Body of pancreas (tissue), 4 donors: ENCODE measurements around the gene EPHB2. TPM values are rescaled to one million over a fixed set of nuclear protein-coding genes. Genes with fewer than 3 reads are reported as not detected.

Source experiments
- ATAC-seq: fragments of 150-250 bp; one replicate; pipeline ENCODE4 v1.9.1; 2016
- DNase-seq, 4 donors: peaks; one replicate each; pipeline ENCODE4 v3.0.0-alpha.2; 2019
- H3K27ac ChIP-seq, 4 donors: fragments of 200-600 bp; sonication (generic); 1 replicate in 3 of 4; 2 replicates in 1 of 4; pipeline versions ENCODE4 v1.5.1 to v1.6.1; 2016 to 2019; ENCODE audit warnings: mild to moderate bottlenecking in 1 of 4, mixed read lengths in 1 of 4, moderate library complexity in 1 of 4
- H3K27me3 ChIP-seq, 2 donors: fragments of 200-600 bp; sonication (generic); one replicate each; pipeline ENCODE4 v1.6.0; 2016; ENCODE audit warnings: mild to moderate bottlenecking in 1 of 2
- H3K36me3 ChIP-seq, 2 donors: fragments of 200-600 bp; sonication (generic); replicated peaks in 1 of 2; 2 replicates each; pipeline ENCODE4 v1.5.1; 2016; ENCODE audit warnings: low read depth in 2 of 2; ENCODE audit not compliant: insufficient read depth in 1 of 2
- H3K4me1 ChIP-seq: fragments of 200-600 bp; sonication (generic); one replicate; pipeline ENCODE4 v1.6.0; 2016
- H3K4me3 ChIP-seq, 2 donors: fragments of 200-600 bp; sonication (generic); 1 replicate in 1 of 2; 2 replicates in 1 of 2; pipeline ENCODE4 v1.5.1; 2016 to 2019
- H3K9me3 ChIP-seq, 3 donors: fragments of 200-600 bp; sonication (generic); 1 replicate in 2 of 3; 2 replicates in 1 of 3; pipeline ENCODE4 v1.5.1; 2016
- POLR2A ChIP-seq, 3 donors: fragments of 450-650 bp; IDR thresholded peaks; one replicate each; pipeline ENCODE4 v1.6.1; 2016; ENCODE audit warnings: antibody characterized with exemption in 3 of 3, mild to moderate bottlenecking in 2 of 3
- WGBS, 2 donors: methylation state at CpG; one replicate each; pipeline ENCODE4 v1.1.5; 2017; 5-methylcytosine and 5-hydroxymethylcytosine counted together
- intact Hi-C: fragments of 100-400 bp; cut with DNase I; formaldehyde crosslinking; loops from one replicate; pipeline ENCODE4 v1.15.1; 2023
- total RNA-seq, 2 donors: library from RNA; depleted of rRNA; stranded (reverse); fragments of >200 nt; gene quantifications; one replicate each; pipeline ENCODE4 v1.1.0, GENCODE V29; 2016
- TF ChIP-seq, protein P1 (sequence below), 7 experiments: fragments of 450-650 bp in 4 of 7; fragments of 200-600 bp in 3 of 7; sonication (generic) in 3 of 7; IDR thresholded peaks; one replicate each; pipeline ENCODE4 v1.5.1; 2016 to 2019; ENCODE audit warnings: antibody characterized with exemption in 7 of 7

EPHB2 gene
- total RNA-seq, 2 donors from 2014 or later: 2.9 to 7.9 TPM

DNA sequence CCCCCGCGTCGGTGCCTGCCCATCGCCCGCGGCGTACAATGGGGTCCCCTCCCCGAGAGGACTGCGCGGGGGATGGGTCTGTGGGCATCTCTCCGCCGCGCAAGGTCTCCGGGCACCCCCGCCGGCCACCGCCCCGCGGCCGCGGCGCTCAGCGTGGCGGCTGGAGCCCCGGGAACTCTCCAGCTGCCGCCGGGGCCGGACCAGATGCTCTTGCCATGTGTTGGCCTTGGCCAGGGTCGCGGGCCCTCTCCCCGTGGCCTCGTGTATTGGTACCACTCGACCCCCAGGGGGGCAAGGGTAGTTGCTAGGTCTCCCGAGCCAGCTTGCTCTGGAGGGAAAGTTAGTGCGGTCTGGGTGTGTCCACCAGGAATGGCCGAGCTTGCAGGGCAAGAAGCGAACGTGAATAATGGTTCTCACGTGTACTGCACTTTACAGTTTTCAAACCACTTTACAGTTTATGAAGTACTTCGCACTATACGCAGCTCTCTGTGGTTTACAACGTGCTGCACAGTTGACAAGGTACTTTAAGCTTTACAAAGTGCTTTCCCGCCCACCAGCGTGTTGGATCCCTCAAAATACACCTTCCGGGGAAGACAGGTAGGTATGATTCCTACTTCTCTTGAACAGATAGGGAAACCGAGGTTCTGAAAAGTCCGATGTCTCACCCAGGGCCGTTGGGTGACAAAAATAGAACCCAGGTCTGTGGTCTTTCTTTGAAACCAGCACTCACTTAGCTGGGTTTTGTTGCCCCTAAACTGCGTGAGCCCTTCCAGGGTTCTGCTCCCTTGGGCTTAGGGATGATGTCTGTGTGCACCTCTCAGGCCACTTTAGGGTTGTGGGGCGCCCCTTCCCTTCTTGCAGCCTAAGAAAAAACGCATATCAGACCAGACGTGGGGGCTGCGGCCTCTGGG, 1.2 kb downstream of the EPHB2 start:
- H3K9me3 ChIP-seq: no peaks in the 10 kb centered on the region
- intact Hi-C loops: no loop called here
- no peak for TF ChIP-seq POLR2A (IDR thresholded peaks at IDR 0.05)
- TF ChIP-seq, protein P1, sequence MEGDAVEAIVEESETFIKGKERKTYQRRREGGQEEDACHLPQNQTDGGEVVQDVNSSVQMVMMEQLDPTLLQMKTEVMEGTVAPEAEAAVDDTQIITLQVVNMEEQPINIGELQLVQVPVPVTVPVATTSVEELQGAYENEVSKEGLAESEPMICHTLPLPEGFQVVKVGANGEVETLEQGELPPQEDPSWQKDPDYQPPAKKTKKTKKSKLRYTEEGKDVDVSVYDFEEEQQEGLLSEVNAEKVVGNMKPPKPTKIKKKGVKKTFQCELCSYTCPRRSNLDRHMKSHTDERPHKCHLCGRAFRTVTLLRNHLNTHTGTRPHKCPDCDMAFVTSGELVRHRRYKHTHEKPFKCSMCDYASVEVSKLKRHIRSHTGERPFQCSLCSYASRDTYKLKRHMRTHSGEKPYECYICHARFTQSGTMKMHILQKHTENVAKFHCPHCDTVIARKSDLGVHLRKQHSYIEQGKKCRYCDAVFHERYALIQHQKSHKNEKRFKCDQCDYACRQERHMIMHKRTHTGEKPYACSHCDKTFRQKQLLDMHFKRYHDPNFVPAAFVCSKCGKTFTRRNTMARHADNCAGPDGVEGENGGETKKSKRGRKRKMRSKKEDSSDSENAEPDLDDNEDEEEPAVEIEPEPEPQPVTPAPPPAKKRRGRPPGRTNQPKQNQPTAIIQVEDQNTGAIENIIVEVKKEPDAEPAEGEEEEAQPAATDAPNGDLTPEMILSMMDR (IDR thresholded peaks at IDR 0.05): no peak
- WGBS, 2 donors: 23 to 46% methylated on average over 15 to 51 of the region's 53 CpGs
- H3K4me1 ChIP-seq: peaks cover 21% of the 10 kb centered on the region
- H3K36me3 ChIP-seq: no peaks in the 10 kb centered on the region
- ATAC-seq (no peak), DNase-seq (peak in 3 of 4 donors; percentile 17 to 37 (median 25))
- H3K27ac ChIP-seq: no peak overlapping the region
- peak overlapping the region in 1 of 2 donors; percentile 18 for H3K4me3 ChIP-seq
- H3K27me3 ChIP-seq: no peaks in the 10 kb centered on the region

DNA sequence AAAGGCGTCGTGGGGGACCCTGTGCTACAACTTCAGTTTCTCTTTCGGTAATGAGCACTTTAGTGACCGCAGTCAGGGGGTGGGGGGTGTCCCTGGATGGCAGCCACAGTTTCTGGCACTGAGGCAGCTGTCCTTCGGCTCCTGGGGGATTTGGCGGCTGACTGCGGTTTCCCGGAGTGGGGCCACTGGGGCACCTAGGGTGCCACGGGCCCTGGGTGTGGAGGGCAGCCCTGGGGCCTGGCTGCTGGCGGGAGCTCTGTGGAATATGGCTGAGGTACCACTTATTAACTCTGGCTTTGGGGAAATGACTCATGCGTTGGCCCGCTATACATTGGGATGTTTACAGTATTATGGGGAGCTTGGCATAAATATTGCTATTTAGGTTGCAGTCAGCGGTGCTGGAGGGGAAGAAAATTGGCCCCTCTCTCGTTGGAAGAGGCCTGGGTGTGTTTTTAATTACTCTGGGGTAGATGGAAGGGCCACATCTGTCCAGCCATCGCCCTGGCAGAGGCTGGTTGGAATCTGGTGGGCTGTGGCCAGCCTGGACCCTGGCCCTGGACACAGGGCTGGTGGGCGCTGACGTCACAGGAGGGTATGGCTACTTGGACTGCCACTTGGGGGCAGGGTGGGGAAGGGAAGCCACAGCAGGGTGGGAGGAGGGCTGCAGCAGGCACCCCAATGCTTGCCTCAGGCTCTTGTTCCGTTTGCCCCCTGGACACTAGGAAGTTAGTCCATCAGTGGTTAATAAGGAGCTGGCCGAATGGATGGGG, 2.0 kb downstream of the EPHB2 start:
- TF ChIP-seq, protein P1 (IDR thresholded peaks at IDR 0.05): no peak
- H3K27me3 ChIP-seq: no peaks in the 10 kb centered on the region
- intact Hi-C loops: no loop called here
- no peak overlapping the region for H3K4me3 ChIP-seq
- no peaks in the 10 kb centered on the region for H3K36me3 ChIP-seq
- WGBS, 2 donors: 90 to 91% methylated on average over 8 to 19 of the region's 19 CpGs
- no peaks in the 10 kb centered on the region for H3K9me3 ChIP-seq
- peaks cover 30% of the 10 kb centered on the region for H3K4me1 ChIP-seq
- ATAC-seq (no peak), DNase-seq (no peak)
- H3K27ac ChIP-seq: no peak overlapping the region

DNA sequence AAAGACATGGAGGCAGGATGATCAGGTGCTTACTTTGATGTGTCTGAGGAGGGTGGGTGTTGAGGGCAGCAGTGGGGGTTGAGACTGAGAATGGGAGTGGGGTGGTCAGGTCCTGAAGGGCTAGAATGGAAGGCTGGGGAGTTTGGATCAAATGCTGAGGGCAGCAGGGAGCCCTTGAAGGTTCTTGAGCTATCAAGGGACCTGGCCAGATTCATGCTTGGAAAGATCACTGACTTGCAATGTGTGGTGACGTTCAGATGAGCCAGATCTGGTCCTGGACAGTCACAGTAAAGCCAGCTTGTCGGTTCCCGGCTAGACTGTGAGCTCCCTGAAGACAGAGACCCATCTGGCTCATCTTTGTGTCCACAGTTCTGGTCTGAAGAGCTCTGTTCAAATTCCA, 3.8 kb downstream of the EPHB2 start:
- H3K4me1 ChIP-seq: peaks cover 31% of the 10 kb centered on the region
- intact Hi-C loops: no loop called here
- ATAC-seq (no peak), DNase-seq (no peak)
- H3K9me3 ChIP-seq: no peaks in the 10 kb centered on the region
- no peak for TF ChIP-seq POLR2A (IDR thresholded peaks at IDR 0.05)
- TF ChIP-seq, protein P1 (IDR thresholded peaks at IDR 0.05): no peak
- H3K36me3 ChIP-seq: no peaks in the 10 kb centered on the region
- 93 to 96% methylated on average over 3 of the region's 3 CpGs for WGBS, 2 donors
- H3K27ac ChIP-seq: no peak overlapping the region
- H3K27me3 ChIP-seq: no peaks in the 10 kb centered on the region
- H3K4me3 ChIP-seq: no peak overlapping the region

DNA sequence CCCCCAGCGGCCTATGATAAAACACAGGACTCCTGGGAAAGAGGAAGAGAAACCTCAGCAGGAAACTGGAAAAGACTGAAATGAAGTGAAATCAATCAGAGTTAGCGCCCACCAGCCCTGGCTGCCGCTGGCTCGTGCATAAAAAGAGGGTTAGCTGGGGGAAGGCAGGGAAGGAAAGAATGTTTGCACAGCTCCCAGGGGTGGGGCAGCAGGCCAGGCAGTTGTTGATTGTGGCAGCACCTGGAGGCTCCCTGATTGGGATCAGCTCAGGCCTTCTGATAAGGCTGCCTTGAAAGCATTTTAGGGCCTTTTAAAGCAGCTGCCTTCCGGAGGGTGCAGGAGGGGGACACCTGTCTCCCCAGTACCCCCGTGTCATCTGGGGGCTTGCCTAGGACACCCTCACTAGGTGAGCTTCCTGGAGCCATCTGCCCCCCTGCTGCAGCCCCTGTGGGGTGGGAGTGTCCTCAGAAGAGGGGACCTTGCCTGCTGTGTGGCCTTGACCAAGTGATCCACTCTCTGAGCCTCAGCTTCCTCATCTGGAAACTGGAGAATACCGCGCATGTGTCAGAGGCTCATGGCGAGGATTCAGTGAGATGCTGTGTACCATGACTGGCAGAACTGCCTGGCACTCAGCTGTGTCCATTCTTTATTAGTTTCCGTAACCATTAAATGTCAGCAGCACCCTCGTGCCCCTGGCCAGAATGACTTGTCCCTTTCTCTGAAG, 6.6 kb downstream of the EPHB2 start:
- intact Hi-C loops: no loop called here
- TF ChIP-seq, protein P1 (IDR thresholded peaks at IDR 0.05): no peak
- TF ChIP-seq POLR2A (IDR thresholded peaks at IDR 0.05): no peak
- H3K4me1 ChIP-seq: peaks cover 16% of the 10 kb centered on the region
- peak overlapping the region; percentile 39 to 69 (median 60) for H3K27ac ChIP-seq
- H3K9me3 ChIP-seq: no peaks in the 10 kb centered on the region
- no peaks in the 10 kb centered on the region for H3K36me3 ChIP-seq
- ATAC-seq (peak; percentile 64), DNase-seq (peak; percentile 43 to 66 (median 56))
- H3K4me3 ChIP-seq: no peak overlapping the region
- H3K27me3 ChIP-seq: no peaks in the 10 kb centered on the region
- 34 to 44% methylated on average over 10 to 11 of the region's 11 CpGs for WGBS, 2 donors
